Activated naive CD4-positive, alpha-beta T cell treated with anti-CD3 and anti-CD28 coated beads for 36 hours (primary cell): ENCODE measurements around the gene AJAP1. TPM values are rescaled to one million over a fixed set of nuclear protein-coding genes. Genes with fewer than 3 reads are reported as not detected.
"Not testable (repeated sequence)": the region's sequence is repeated elsewhere in the genome, so short reads cannot be mapped to it uniquely, and the experiment has no call there.

Experiments used
- CTCF ChIA-PET: fragments of 350-600 bp; sonication (Branson Sonifier 250); formaldehyde crosslinking; loops from one replicate; lab custom pipeline; 2021; ENCODE audit warnings: antibody characterized with exemption; lab: Charles Lee
- DNase-seq: peaks from one replicate; pipeline ENCODE4 v3.0.0-alpha.2; 2020
- H3K27ac Mint-ChIP-seq: one replicate; pipeline ENCODE4 v1.8.0; 2021; ENCODE audit warnings: mild to moderate bottlenecking, mixed read lengths
- H3K27me3 Mint-ChIP-seq: one replicate; pipeline ENCODE4 v1.8.0; 2021; ENCODE audit warnings: low read depth, mixed read lengths
- H3K36me3 Mint-ChIP-seq: one replicate; pipeline ENCODE4 v1.8.0; 2021; ENCODE audit warnings: low read depth, mixed read lengths
- H3K4me1 Mint-ChIP-seq: one replicate; pipeline ENCODE4 v1.8.0; 2021; ENCODE audit warnings: low read depth, mixed read lengths
- H3K4me3 Mint-ChIP-seq: one replicate; pipeline ENCODE4 v1.8.0; 2021; ENCODE audit warnings: mild to moderate bottlenecking, moderate library complexity, mixed read lengths
- H3K9me3 Mint-ChIP-seq: one replicate; pipeline ENCODE4 v1.8.0; 2021; ENCODE audit warnings: mixed read lengths
- intact Hi-C: fragments of 100-400 bp; cut with micrococcal nuclease; formaldehyde crosslinking; loops from one replicate; pipeline ENCODE4 v1.15.1; 2023
- total RNA-seq, 2 experiments: library from RNA; stranded (reverse); gene quantifications; one replicate each; pipeline ENCODE4 v1.2.3, GENCODE V29; 2021

The AJAP1 gene
- total RNA-seq, 2 experiments from 2014 or later: 0.15 TPM; not detected in 1

- no peaks in the 10 kb centered on the region for H3K9me3 Mint-ChIP-seq
- CTCF ChIA-PET: no interaction called here
Measured at GRCh38 chr1:4664095-4664494, 9.7 kb downstream of the AJAP1 start.

DNA sequence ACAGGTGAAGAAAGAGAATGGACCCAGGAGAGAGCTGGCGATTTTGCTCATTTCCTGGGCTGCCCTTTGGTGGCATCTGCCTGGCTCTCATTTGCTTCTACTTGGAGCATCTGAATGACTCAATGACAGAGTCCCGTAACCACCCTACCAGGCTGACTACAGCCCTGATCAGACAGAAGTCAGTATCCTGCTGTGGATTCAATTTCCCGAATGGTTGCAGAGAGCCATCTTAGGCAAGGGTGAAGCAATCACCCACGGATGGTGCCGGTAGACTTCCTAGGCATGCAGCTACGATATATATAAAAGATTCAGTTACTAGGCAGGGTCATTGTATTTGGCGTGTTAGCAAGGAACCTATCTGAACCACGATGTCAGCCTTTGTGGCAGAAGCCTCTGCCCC, 10.2 kb downstream of the AJAP1 start:
- no peak for DNase-seq
- Mint-ChIP-seq H3K4me3 (no peak overlapping the region), H3K36me3 (no peaks in the 10 kb centered on the region), H3K27ac (no peak overlapping the region), H3K27me3 (peaks cover 20% of the 10 kb centered on the region), H3K9me3 (no peaks in the 10 kb centered on the region), H3K4me1 (no peaks in the 10 kb centered on the region)
- intact Hi-C loops: no loop called here
- CTCF ChIA-PET: no interaction called here

More at GRCh38 chr1:4664095-4664494, 9.7 kb downstream of the AJAP1 start:
- intact Hi-C loops: no loop called here
- Mint-ChIP-seq H3K27ac (no peak overlapping the region), H3K4me1 (no peaks in the 10 kb centered on the region), H3K4me3 (no peak overlapping the region), H3K27me3 (peaks cover 25% of the 10 kb centered on the region), H3K36me3 (no peaks in the 10 kb centered on the region)
- DNase-seq: no peak

DNA sequence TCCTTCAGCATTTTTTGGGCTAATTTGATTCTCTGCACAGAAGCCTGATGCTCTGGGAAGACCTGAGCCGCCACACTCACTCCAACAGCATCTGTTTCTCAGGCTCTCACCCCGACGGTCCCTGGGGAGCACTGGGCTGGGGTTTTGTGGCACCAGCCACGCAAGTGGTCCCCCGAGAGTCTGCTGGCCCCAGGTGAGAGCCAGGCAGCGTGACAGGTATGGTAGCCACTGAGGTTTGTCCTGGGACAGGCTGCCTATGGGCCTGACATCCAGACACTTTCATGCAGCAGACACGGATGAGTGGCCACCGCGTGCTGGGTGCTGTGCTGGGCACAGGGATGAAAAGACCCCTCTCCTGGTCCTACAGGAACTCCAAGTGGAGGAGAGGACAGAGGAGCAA, 11.0 kb downstream of the AJAP1 start:
- CTCF ChIA-PET: no interaction called here
- DNase-seq: no peak
- no peaks in the 10 kb centered on the region for H3K4me1 Mint-ChIP-seq
- peak overlapping the region; percentile 10 for H3K27ac Mint-ChIP-seq
- H3K4me3 Mint-ChIP-seq: no peak overlapping the region
- H3K9me3 Mint-ChIP-seq: no peaks in the 10 kb centered on the region
- peaks cover 14% of the 10 kb centered on the region for H3K27me3 Mint-ChIP-seq
- intact Hi-C loops: no loop called here
- no peaks in the 10 kb centered on the region for H3K36me3 Mint-ChIP-seq

GRCh38 chr1:4666683-4667082, 12.3 kb downstream of the AJAP1 start:
- CTCF ChIA-PET, H3K27ac Mint-ChIP-seq, H3K27me3 Mint-ChIP-seq, H3K4me3 Mint-ChIP-seq, H3K36me3 Mint-ChIP-seq, H3K4me1 Mint-ChIP-seq, H3K9me3 Mint-ChIP-seq, intact Hi-C loops, DNase-seq: not testable (repeated sequence)

- Mint-ChIP-seq H3K9me3 (no peaks in the 10 kb centered on the region), H3K4me3 (no peak overlapping the region), H3K27ac (no peak overlapping the region), H3K4me1 (no peaks in the 10 kb centered on the region), H3K36me3 (no peaks in the 10 kb centered on the region), H3K27me3 (peaks cover 6% of the 10 kb centered on the region)
- no peak for DNase-seq
- intact Hi-C loops: no loop called here
- CTCF ChIA-PET: interaction anchor here (0.5 kb wide), 1 partner anchor 14 kb away, joined by 3 read pairs; no protein-coding TSS in a partner anchor
Measured at GRCh38 chr1:4668743-4669700, 14.6 kb downstream of the AJAP1 start.

DNA sequence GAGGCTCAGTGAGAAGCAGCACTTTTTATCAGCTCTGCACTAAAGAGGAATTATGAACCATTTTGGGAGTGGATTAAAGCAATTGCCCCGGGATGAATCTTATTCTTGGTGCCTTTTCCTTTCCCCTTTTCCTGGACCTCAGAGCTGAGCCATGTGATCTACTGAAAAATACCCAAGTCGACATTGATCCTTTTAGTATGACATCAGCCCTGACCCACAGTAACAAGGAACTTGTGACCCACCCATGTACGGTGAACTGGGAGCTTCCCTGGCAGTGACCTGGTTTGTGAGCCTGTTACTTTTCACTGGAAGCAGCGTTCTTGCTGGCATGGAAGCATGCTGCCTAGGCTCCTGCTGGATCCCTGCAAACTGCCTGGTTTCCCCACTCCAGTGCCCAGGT, 15.9 kb downstream of the AJAP1 start:
- no peaks in the 10 kb centered on the region for H3K36me3 Mint-ChIP-seq

GRCh38 chr1:4671828-4672227, 17.4 kb downstream of the AJAP1 start:
- DNase-seq: no peak
- Mint-ChIP-seq H3K4me3 (no peak overlapping the region), H3K4me1 (no peaks in the 10 kb centered on the region), H3K27me3 (peaks cover 6% of the 10 kb centered on the region), H3K9me3 (no peaks in the 10 kb centered on the region), H3K36me3 (no peaks in the 10 kb centered on the region), H3K27ac (no peak overlapping the region)
- CTCF ChIA-PET: no interaction called here
- intact Hi-C loops: no loop called here

More for the DNA sequence above, 15.9 kb downstream of the AJAP1 start:
- intact Hi-C loops: no loop called here
- Mint-ChIP-seq H3K27ac (no peak overlapping the region), H3K4me3 (no peak overlapping the region), H3K9me3 (no peaks in the 10 kb centered on the region), H3K4me1 (no peaks in the 10 kb centered on the region), H3K27me3 (peaks cover 6% of the 10 kb centered on the region)
- no peak for DNase-seq
- CTCF ChIA-PET: no interaction called here

DNA sequence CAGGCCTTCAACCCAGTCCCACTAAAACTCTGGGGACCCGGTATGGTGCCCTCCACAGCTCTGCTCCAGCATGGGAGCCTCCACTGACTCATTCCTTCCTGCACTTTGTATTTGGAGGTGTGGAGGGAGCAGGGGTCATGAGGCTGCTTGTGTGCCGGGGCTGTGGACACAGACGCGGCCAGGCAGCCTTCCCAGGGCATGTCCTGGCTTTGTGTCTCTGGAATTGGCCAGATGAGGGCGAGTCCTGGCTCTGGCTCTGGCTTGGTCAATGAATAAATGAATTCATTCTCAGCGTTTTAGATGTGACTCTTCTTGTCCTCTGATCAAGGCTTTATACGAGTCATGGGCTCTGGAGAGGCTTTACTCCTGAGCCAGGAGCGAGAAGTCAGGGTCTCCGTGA, 19.1 kb downstream of the AJAP1 start:
- H3K4me3 Mint-ChIP-seq: no peak overlapping the region
- no peaks in the 10 kb centered on the region for H3K4me1 Mint-ChIP-seq
- intact Hi-C loops: no loop called here
- H3K27me3 Mint-ChIP-seq: peaks cover 6% of the 10 kb centered on the region
- CTCF ChIA-PET: no interaction called here
- peaks cover 2% of the 10 kb centered on the region for H3K36me3 Mint-ChIP-seq
- DNase-seq: no peak
- peaks cover 5% of the 10 kb centered on the region for H3K9me3 Mint-ChIP-seq
- no peak overlapping the region for H3K27ac Mint-ChIP-seq

DNA sequence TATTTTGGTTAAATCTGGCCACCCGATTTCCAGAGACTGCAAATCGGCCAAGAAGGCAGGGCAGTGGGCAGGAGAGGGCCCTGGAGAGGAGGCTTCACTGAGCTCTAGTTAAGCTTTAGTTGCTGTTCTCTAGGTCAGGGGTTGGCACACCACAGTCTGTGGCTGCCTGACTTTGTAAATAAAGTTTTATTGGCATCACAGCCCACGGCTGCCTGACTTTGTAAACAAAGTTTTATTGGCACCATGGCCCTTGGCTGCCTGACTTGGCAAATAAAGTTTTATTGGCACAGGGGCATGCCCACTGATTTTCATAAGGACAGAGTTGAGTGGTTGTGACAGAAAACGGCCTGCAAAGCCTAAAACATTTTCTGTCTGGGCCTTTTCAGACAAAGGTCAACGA, 19.7 kb downstream of the AJAP1 start:
- Mint-ChIP-seq H3K4me3 (no peak overlapping the region), H3K4me1 (no peaks in the 10 kb centered on the region), H3K27ac (no peak overlapping the region), H3K9me3 (peaks cover 8% of the 10 kb centered on the region), H3K27me3 (peaks cover 6% of the 10 kb centered on the region), H3K36me3 (peaks cover 2% of the 10 kb centered on the region)
- CTCF ChIA-PET: no interaction called here
- no peak for DNase-seq
- intact Hi-C loops: no loop called here

GRCh38 chr1:4674676-4675075, 20.3 kb downstream of the AJAP1 start:
- H3K27ac Mint-ChIP-seq: no peak overlapping the region
- intact Hi-C loops: no loop called here
- no peaks in the 10 kb centered on the region for H3K4me1 Mint-ChIP-seq
- no peak overlapping the region for H3K4me3 Mint-ChIP-seq
- peaks cover 10% of the 10 kb centered on the region for H3K9me3 Mint-ChIP-seq
- CTCF ChIA-PET: no interaction called here
- H3K27me3 Mint-ChIP-seq: peaks cover 6% of the 10 kb centered on the region
- H3K36me3 Mint-ChIP-seq: peaks cover 2% of the 10 kb centered on the region
- DNase-seq: no peak

DNA sequence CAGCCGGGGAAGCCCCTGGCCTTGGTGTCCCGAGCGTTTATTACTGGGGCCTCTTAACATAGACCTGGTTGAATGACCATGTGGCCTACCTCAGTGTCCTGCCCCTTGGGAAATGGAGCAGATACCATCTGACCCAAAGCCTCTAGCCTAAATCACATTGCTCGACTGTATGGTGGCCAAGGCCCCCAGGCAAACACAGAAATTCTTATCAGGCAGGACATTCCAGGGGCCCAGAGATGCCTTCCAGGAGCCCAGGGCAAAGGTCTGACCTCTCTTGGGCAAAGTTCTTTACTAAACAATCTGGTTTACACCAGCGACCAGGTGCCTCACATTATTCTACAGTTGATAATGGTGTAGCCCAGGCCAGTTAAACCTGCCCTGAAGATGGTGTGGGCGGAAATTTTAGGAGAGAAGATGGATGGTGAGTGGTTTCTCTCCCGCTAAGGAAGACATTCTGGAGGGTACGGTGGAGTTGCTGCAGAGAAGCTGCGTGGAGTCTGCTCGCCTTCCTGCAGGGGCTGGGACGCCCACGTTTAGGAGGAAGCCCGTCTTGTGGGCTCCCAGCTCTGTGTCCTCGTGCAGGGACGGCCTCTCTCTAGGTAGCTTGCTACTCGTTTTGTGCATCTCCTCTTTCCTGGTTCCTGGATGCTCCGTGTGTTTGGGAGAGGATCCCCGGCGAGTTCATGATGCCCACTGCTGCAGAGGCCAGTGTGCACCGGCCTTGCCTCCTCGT, 21.2 kb downstream of the AJAP1 start:
- DNase-seq: no peak
- peaks cover 2% of the 10 kb centered on the region for H3K36me3 Mint-ChIP-seq
- peaks cover 14% of the 10 kb centered on the region for H3K9me3 Mint-ChIP-seq
- intact Hi-C loops: no loop called here
- H3K4me1 Mint-ChIP-seq: no peaks in the 10 kb centered on the region
- H3K4me3 Mint-ChIP-seq: no peak overlapping the region
- H3K27me3 Mint-ChIP-seq: peaks cover 6% of the 10 kb centered on the region
- CTCF ChIA-PET: no interaction called here
- no peak overlapping the region for H3K27ac Mint-ChIP-seq

DNA sequence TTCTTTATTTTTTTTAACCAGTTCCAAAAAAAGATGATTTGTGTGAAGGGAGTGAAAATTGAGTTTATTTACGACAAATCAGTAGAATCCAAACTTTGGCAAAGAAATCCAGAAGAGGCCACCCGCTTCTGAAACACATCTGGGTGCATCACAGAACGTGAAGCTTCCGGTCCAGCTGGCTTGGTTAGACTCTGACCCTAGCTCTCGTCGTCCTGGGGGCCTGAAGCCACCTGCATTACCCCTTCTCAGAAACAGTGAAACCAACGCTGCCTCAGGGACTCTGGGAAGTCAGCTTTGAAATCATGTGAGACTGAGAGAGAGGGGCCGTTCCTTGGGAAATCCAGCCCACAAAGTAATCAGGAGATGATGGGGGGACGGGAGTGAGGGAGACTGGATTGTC, 21.8 kb downstream of the AJAP1 start:
- peaks cover 6% of the 10 kb centered on the region for H3K27me3 Mint-ChIP-seq
- H3K9me3 Mint-ChIP-seq: peaks cover 16% of the 10 kb centered on the region
- no peak overlapping the region for H3K27ac Mint-ChIP-seq
- H3K36me3 Mint-ChIP-seq: peaks cover 2% of the 10 kb centered on the region
- H3K4me1 Mint-ChIP-seq: no peaks in the 10 kb centered on the region
- intact Hi-C loops: no loop called here
- DNase-seq: no peak
- no peak overlapping the region for H3K4me3 Mint-ChIP-seq
- CTCF ChIA-PET: no interaction called here
